ENCODE data around the gene MIA2.

DNA sequence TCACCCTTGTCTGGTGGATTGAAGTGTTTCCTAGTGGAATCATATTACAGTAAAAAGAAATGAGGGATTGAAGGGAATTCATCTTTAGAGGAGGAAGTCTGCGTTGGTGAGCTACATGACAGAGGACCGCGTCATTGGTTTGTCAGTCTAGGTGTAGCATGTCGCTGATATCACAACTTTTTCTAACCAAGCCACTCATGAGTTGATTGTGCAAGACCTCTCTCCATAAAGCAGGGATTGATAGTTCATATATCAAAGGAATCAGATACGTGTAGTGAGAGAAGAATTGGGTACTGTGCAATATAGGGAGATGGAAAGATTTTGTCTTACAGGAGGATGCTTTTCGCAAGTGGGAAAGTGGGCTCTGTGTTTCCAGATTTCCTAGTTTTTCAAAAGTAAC lies 201.5 kb downstream of the MIA2 start:
- TF ChIP-seq, protein P1, sequence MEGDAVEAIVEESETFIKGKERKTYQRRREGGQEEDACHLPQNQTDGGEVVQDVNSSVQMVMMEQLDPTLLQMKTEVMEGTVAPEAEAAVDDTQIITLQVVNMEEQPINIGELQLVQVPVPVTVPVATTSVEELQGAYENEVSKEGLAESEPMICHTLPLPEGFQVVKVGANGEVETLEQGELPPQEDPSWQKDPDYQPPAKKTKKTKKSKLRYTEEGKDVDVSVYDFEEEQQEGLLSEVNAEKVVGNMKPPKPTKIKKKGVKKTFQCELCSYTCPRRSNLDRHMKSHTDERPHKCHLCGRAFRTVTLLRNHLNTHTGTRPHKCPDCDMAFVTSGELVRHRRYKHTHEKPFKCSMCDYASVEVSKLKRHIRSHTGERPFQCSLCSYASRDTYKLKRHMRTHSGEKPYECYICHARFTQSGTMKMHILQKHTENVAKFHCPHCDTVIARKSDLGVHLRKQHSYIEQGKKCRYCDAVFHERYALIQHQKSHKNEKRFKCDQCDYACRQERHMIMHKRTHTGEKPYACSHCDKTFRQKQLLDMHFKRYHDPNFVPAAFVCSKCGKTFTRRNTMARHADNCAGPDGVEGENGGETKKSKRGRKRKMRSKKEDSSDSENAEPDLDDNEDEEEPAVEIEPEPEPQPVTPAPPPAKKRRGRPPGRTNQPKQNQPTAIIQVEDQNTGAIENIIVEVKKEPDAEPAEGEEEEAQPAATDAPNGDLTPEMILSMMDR (IDR thresholded peaks at IDR 0.05) = no peak
- TF ChIP-seq EP300 (IDR thresholded peaks at IDR 0.05; ENCODE audit: low read depth) = no peak
- no peak for TF ChIP-seq POLR2AphosphoS5 (IDR thresholded peaks at IDR 0.05)
- TF ChIP-seq POLR2A (IDR thresholded peaks at IDR 0.05) = no peak

All from transverse colon (tissue), 4 donors.